PFSK-1 (cell line): Measurements from ENCODE around the gene TCEANC.

Experiments used
- FOXP2 ChIP-seq: optimal IDR thresholded peaks from 2 replicates; pipeline ENCODE3; 2011; ENCODE audit warnings: borderline replicate concordance, control low read depth, inconsistent platforms; ENCODE audit not compliant: insufficient read depth; ENCODE audit errors: extremely low read length, extremely low read depth
- POLR2AphosphoS5 ChIP-seq: IDR thresholded peaks from 2 replicates; pipeline ENCODE4 v1.6.1; 2012; ENCODE audit warnings: low read depth, mild to moderate bottlenecking, control low read depth, low read length, moderate library complexity
- REST ChIP-seq, 2 experiments: IDR thresholded peaks; 2 replicates each; pipeline versions ENCODE4 v1.6.1 to v1.8.0; 2011 to 2012; ENCODE audit warnings: low read depth in 2 of 2, low read length in 2 of 2, control low read depth in 1 of 2, inconsistent platforms in 1 of 2, mild to moderate bottlenecking in 1 of 2, moderate library complexity in 1 of 2; ENCODE audit not compliant: insufficient read depth in 1 of 2
- SIN3A ChIP-seq: IDR thresholded peaks from 2 replicates; pipeline ENCODE4 v1.6.1; 2012; ENCODE audit warnings: mild to moderate bottlenecking, low read length, moderate library complexity, borderline replicate concordance; ENCODE audit not compliant: insufficient read depth
- TAF1 ChIP-seq: IDR thresholded peaks from 2 replicates; pipeline ENCODE4 v1.6.1; 2012; ENCODE audit warnings: low read length, control low read depth, borderline replicate concordance; ENCODE audit not compliant: insufficient read depth

Gene TCEANC

DNA sequence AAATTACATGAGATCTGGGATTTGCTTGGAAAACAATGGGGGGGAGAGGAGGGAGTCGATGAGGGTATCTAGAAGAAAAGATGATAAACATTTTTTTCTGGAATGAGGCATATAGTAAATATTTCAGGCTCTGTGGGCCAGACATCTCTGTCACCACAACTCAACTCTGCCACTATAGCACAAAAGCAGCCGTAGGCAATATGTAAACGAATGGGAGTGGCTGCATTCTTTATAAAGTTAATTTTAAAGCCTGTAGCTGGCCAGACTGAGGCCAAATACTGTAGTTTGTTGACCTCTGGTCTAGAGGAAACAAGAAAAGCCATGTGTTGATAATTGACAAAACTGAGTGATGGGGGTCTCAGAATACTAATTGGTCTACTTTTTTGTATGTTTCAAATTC is 14.1 kb upstream of the TCEANC start:
- no peak for TF ChIP-seq SIN3A

DNA sequence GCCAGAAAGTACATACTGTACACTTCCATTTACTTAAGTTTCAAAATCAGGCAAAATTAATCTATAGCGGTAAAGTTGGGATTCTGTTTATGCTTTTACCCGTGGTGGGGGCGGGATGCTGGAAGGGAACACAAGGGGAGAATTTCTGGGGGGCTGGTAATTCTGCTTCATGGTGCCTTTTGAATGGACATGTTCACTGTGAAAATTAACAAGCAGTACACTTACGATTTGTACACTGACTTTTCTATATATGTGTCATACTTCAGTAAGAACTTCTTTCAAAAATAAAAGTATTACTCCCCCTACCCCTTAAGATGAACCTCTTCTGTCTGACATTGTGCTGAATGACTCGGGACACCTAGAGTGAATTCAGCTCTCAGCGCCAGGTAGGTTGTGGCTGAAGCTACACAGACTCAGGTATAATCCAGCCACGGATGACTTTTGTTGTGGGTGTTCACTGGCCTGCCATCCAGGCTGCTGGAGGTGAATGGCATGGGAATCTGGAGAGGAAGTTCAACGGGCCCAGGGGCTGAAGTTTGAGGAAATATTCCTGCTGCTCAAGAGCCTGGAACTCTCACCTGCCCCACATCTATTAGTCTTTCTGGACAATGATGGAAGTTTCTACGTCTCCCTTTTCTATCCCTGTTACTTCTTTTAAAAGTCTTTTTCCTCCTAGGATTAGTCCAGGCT is 7.3 kb upstream of the TCEANC start:
- TF ChIP-seq FOXP2 (no peak), SIN3A (no peak), TAF1 (no peak), POLR2AphosphoS5 (no peak), REST (IDR thresholded peaks at IDR 0.05; ENCODE audit: insufficient read depth in 1 of 2, low read depth in 2 of 2, low read length in 2 of 2) (no peak)

DNA sequence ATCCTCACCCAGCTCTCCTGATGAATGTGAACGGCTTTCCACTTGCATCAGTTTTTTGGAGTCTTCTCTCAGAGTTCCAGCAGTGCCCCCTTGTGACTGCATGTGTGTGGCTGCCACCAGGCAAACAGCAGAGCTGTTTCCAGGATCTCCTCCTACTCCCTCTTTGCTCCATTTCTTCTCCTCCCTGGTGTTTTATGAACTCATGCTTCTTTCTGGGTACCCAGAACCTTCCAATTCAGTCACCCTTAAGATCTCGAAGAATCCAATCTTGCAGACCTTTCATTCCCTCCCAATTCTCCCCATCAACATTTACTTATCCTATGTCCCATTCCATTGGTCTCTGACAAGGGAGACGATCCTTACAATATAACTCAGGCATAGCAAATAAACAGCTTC is 6.8 kb upstream of the TCEANC start:
- TF ChIP-seq SIN3A, result no peak
- TF ChIP-seq POLR2AphosphoS5, result no peak
- no peak for TF ChIP-seq TAF1
- TF ChIP-seq REST (IDR thresholded peaks at IDR 0.05; ENCODE audit: insufficient read depth in 1 of 2, low read depth in 2 of 2, low read length in 2 of 2), result no peak
- no peak for TF ChIP-seq FOXP2

GRCh38 chrX:13647709-13648212 is 5.2 kb upstream of the TCEANC start:
- no peak for TF ChIP-seq FOXP2
- TF ChIP-seq REST (IDR thresholded peaks at IDR 0.05; ENCODE audit: insufficient read depth in 1 of 2, low read depth in 2 of 2, low read length in 2 of 2), result no peak
- TF ChIP-seq SIN3A, result no peak
- TF ChIP-seq POLR2AphosphoS5, result no peak
- no peak for TF ChIP-seq TAF1

DNA sequence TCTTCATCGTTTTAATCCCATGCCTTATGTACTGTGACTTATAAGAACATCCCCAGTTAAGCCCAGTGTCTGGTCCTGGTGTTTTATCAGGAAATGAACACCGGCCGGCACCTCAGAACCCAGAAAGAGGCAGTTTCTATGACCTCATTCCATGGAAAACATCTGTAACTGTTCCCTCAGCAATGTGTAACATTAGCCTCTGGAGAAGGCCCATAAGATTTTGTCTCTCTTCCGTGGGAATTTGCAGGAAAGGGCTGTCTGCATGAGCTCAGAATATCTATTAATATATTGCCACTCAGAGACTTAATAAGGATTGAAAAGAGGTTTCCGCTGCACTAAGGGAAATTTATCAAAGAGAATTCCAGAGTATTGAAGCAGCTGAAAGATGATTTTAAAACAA is 3.1 kb upstream of the TCEANC start:
- TF ChIP-seq FOXP2 (no peak), SIN3A (no peak), REST (IDR thresholded peaks at IDR 0.05; ENCODE audit: insufficient read depth in 1 of 2, low read depth in 2 of 2, low read length in 2 of 2) (no peak)
